BLaER1 (cell line): ENCODE measurements around the gene ZBTB20.

ENCODE experiments used
- H3K27ac ChIP-seq: shearing (Covaris generic); formaldehyde crosslinking; 2 replicates; pipeline ENCODE4 v1.8.1; 2022
- H3K27me3 ChIP-seq: shearing (Covaris generic); formaldehyde crosslinking; 2 replicates; pipeline ENCODE4 v1.8.1; 2022
- H3K36me3 ChIP-seq: shearing (Covaris generic); formaldehyde crosslinking; 2 replicates; pipeline ENCODE4 v1.8.1; 2022
- H3K4me1 ChIP-seq: shearing (Covaris generic); formaldehyde crosslinking; 2 replicates; pipeline ENCODE4 v1.8.1; 2022
- H3K4me2 ChIP-seq: shearing (Covaris generic); formaldehyde crosslinking; 2 replicates; pipeline ENCODE4 v1.8.1; 2022
- H3K4me3 ChIP-seq: shearing (Covaris generic); formaldehyde crosslinking; 2 replicates; pipeline ENCODE4 v1.8.1; 2022
- H3K9ac ChIP-seq: shearing (Covaris generic); formaldehyde crosslinking; 2 replicates; pipeline ENCODE4 v1.8.1; 2022
- H3K9me3 ChIP-seq: shearing (Covaris generic); formaldehyde crosslinking; 2 replicates; pipeline ENCODE4 v1.8.1; 2022
- H4K20me1 ChIP-seq: shearing (Covaris generic); formaldehyde crosslinking; 2 replicates; pipeline ENCODE4 v1.8.1; 2022
- Cebpa-rat ChIP-seq: shearing (Covaris generic); IDR thresholded peaks from 2 replicates; pipeline ENCODE4 v1.8.1; 2022

Gene ZBTB20

GRCh38 chr3:115095236-115095635 is 51.9 kb downstream of the ZBTB20 start:
- H4K20me1 ChIP-seq, result no peaks in the 10 kb centered on the region
- H3K9me3 ChIP-seq, result no peaks in the 10 kb centered on the region

DNA sequence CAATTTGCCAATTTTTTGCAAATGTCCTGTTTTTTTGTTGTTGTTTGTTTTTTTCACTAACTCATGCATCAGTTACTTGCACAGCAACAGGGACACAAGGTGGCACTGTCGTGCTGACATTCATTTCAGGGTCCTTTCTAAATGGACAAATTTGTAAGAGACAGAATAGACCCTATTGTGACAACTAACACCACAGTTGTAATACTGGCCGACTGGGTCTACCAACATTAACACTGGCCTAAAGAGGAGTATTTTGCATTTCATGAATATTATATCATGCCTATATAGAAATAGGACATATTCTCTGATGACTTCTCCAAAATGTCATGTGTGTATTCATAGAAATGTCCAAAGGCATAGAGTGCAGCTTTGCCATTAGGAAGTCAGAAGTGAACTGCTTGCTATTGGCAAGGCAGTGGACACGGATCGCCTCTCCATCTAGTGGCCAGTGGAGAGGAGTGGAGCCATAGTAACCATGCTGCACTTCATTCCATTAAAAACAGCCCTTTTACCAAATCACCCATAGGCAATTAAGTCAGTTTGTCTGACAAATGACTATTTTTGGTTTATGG is 54.8 kb downstream of the ZBTB20 start:
- Histone ChIP-seq H3K9me3 (no peaks in the 10 kb centered on the region), H3K27me3 (no peaks in the 10 kb centered on the region), H3K4me1 (no peaks in the 10 kb centered on the region), H3K36me3 (no peaks in the 10 kb centered on the region), H3K9ac (no peak overlapping the region), H3K4me2 (no peak overlapping the region), H3K27ac (no peak overlapping the region), H4K20me1 (no peaks in the 10 kb centered on the region), H3K4me3 (no peak overlapping the region)
- TF ChIP-seq Cebpa-rat, result no peak

More at GRCh38 chr3:115095236-115095635, 51.9 kb downstream of the ZBTB20 start:
- Histone ChIP-seq H3K36me3 (no peaks in the 10 kb centered on the region), H3K4me2 (no peak overlapping the region), H3K9ac (no peak overlapping the region), H3K27me3 (no peaks in the 10 kb centered on the region), H3K27ac (no peak overlapping the region), H3K4me1 (peaks cover 4% of the 10 kb centered on the region; the same call in 1 of the 2 replicates), H3K4me3 (no peak overlapping the region)
- TF ChIP-seq Cebpa-rat, result no peak

- Histone ChIP-seq H3K27me3 (no peaks in the 10 kb centered on the region), H4K20me1 (no peaks in the 10 kb centered on the region), H3K36me3 (no peaks in the 10 kb centered on the region), H3K9ac (no peak overlapping the region), H3K4me2 (no peak overlapping the region), H3K27ac (no peak overlapping the region), H3K4me3 (no peak overlapping the region), H3K9me3 (no peaks in the 10 kb centered on the region), H3K4me1 (no peaks in the 10 kb centered on the region)
- no peak for TF ChIP-seq Cebpa-rat
Observed at GRCh38 chr3:115090712-115091111, 56.4 kb downstream of the ZBTB20 start.

DNA sequence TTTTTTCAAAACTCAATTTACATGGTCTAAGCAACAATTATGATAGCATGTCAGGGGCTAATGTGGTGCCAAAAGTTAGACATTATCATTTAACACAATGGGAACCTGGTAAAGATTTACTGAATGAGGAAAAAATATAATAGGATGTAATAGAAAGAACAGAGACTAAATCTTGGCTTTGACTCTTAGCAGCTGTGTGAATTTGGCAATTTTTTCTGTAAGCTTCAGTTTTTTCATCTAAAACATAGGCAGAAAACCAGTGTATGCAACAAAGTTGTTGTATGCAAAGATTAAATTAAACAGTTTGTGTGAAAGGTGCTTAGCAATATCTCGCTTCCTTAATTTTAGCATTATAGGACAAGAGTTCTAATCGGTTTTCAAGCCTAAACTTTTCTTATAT is 57.6 kb downstream of the ZBTB20 start:
- H3K4me3 ChIP-seq, result no peak overlapping the region
- H3K27me3 ChIP-seq, result no peaks in the 10 kb centered on the region
- TF ChIP-seq Cebpa-rat, result no peak
- no peaks in the 10 kb centered on the region for H3K4me1 ChIP-seq
- no peak overlapping the region for H3K27ac ChIP-seq
- H3K9me3 ChIP-seq, result no peaks in the 10 kb centered on the region
- no peak overlapping the region for H3K4me2 ChIP-seq
- H3K9ac ChIP-seq, result no peak overlapping the region
- no peaks in the 10 kb centered on the region for H4K20me1 ChIP-seq
- H3K36me3 ChIP-seq, result no peaks in the 10 kb centered on the region

- H3K9ac ChIP-seq, result no peak overlapping the region
- no peaks in the 10 kb centered on the region for H3K9me3 ChIP-seq
- H4K20me1 ChIP-seq, result peaks cover 2% of the 10 kb centered on the region; the same call in 1 of the 2 replicates
- no peaks in the 10 kb centered on the region for H3K36me3 ChIP-seq
- TF ChIP-seq Cebpa-rat, result no peak
- H3K27me3 ChIP-seq, result no peaks in the 10 kb centered on the region
- no peak overlapping the region for H3K27ac ChIP-seq
- H3K4me3 ChIP-seq, result no peak overlapping the region
- H3K4me1 ChIP-seq, result no peaks in the 10 kb centered on the region
- no peak overlapping the region for H3K4me2 ChIP-seq
Observed at GRCh38 chr3:115087512-115087911, 59.6 kb downstream of the ZBTB20 start.

DNA sequence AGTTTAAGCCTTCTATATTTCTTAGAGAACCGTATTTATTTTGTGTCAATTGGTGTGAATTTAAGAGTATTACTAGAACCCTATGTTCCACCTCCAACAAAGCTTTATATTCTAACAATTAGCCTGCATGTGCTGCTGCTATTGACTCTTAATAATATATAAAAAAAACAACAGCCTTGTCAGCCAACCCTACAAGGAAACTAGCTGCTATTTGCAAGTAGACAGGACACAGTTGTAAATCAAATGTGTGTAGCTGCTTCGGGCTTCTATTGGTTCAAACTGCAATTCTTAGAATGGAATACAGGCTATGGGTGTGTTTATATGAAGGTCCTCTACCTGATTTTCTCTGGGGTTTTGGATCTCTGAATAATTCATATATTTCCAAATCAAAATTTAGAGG is 60.7 kb downstream of the ZBTB20 start:
- Histone ChIP-seq H3K27me3 (no peaks in the 10 kb centered on the region), H3K4me3 (no peak overlapping the region), H3K9me3 (no peaks in the 10 kb centered on the region), H3K4me1 (no peaks in the 10 kb centered on the region), H3K36me3 (no peaks in the 10 kb centered on the region), H3K9ac (no peak overlapping the region), H3K27ac (no peak overlapping the region), H3K4me2 (no peak overlapping the region), H4K20me1 (peaks cover 12% of the 10 kb centered on the region)
- TF ChIP-seq Cebpa-rat, result no peak

GRCh38 chr3:115085197-115085865 is 61.8 kb downstream of the ZBTB20 start:
- H3K9me3 ChIP-seq, result no peaks in the 10 kb centered on the region
- H3K27ac ChIP-seq, result no peak overlapping the region
- no peak for TF ChIP-seq Cebpa-rat
- no peak overlapping the region for H3K4me2 ChIP-seq
- H3K4me1 ChIP-seq, result no peaks in the 10 kb centered on the region
- no peaks in the 10 kb centered on the region for H3K36me3 ChIP-seq
- no peak overlapping the region for H3K4me3 ChIP-seq
- peaks cover 22% of the 10 kb centered on the region for H4K20me1 ChIP-seq
- H3K27me3 ChIP-seq, result no peaks in the 10 kb centered on the region
- no peak overlapping the region for H3K9ac ChIP-seq

DNA sequence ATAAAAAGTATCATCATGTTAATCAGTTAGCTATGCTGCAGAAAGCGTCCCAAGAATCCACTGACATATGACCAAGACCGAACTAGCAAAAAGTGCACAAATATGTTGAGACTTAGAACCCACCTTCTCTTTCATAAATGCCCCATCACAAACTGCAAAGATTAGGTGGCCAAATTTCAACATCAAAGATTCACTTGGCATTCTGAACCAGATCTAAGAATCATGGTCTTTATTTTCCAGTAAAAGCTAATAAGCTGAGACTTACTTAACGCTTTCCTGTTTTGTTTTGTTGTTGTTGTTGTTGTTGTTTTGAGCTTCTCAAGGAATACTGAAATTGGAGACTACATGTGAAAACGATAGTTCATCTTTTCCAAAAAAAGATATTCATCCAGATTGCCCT is 62.4 kb downstream of the ZBTB20 start:
- no peaks in the 10 kb centered on the region for H3K27me3 ChIP-seq
- no peak overlapping the region for H3K9ac ChIP-seq
- H3K9me3 ChIP-seq, result no peaks in the 10 kb centered on the region
- peaks cover 28% of the 10 kb centered on the region for H4K20me1 ChIP-seq
- no peak overlapping the region for H3K4me2 ChIP-seq
- no peaks in the 10 kb centered on the region for H3K4me1 ChIP-seq
- no peaks in the 10 kb centered on the region for H3K36me3 ChIP-seq
- H3K27ac ChIP-seq, result no peak overlapping the region
- no peak overlapping the region for H3K4me3 ChIP-seq
- no peak for TF ChIP-seq Cebpa-rat

GRCh38 chr3:115082260-115082659 is 64.8 kb downstream of the ZBTB20 start:
- Histone ChIP-seq H3K36me3 (no peaks in the 10 kb centered on the region), H3K9ac (no peak overlapping the region), H3K27me3 (no peaks in the 10 kb centered on the region), H3K27ac (no peak overlapping the region), H3K4me3 (no peak overlapping the region), H3K4me2 (no peak overlapping the region), H3K4me1 (no peaks in the 10 kb centered on the region), H3K9me3 (no peaks in the 10 kb centered on the region), H4K20me1 (peaks cover 33% of the 10 kb centered on the region)
- no peak for TF ChIP-seq Cebpa-rat

- H4K20me1 ChIP-seq, result peaks cover 33% of the 10 kb centered on the region
Observed at GRCh38 chr3:115081444-115081843, 65.6 kb downstream of the ZBTB20 start.

More at GRCh38 chr3:115081444-115081843, 65.6 kb downstream of the ZBTB20 start:
- H3K4me3 ChIP-seq, result no peak overlapping the region
- H3K4me1 ChIP-seq, result no peaks in the 10 kb centered on the region
- no peak overlapping the region for H3K27ac ChIP-seq
- H3K36me3 ChIP-seq, result no peaks in the 10 kb centered on the region
- no peak overlapping the region for H3K4me2 ChIP-seq
- H3K9ac ChIP-seq, result no peak overlapping the region
- H3K27me3 ChIP-seq, result no peaks in the 10 kb centered on the region
- no peaks in the 10 kb centered on the region for H3K9me3 ChIP-seq
- no peak for TF ChIP-seq Cebpa-rat
